Neural cell (in vitro differentiated cells): ENCODE results near the gene ROPN1B.
"Not testable (repeated sequence)": the region's sequence is repeated elsewhere in the genome, so short reads cannot be mapped to it uniquely, and the experiment has no call there.

Experiments used
- POLR2AphosphoS5 ChIP-seq: IDR thresholded peaks from 2 replicates; pipeline ENCODE4 v1.6.1; 2012
- TF ChIP-seq, protein P1 (sequence below): fragments of 450-650 bp; IDR thresholded peaks from 2 replicates; pipeline ENCODE4 v1.5.1; 2014; ENCODE audit warnings: antibody characterized with exemption, mild to moderate bottlenecking, moderate library complexity; ENCODE audit not compliant: poor library complexity, severe bottlenecking

DNA sequence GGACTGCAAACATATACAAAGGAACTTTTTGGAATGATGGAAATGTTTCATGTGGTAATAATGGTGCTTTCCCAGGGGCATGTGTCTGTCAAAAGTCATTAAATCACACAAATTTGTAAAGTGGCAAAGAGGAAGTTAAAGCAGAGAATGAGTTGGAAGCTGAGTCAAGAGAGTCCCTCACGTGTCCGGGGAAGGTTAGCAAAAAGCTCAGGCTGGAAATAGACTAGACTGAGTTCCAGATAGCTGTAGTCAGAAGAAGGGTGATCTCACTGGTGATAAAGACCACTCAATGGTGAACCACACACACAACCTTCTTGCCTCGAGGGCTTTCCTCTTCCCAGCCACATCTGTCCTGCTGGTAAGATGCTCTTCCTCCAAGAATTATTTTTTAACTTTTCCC lies 20.1 kb upstream of the ROPN1B start:
- TF ChIP-seq, protein P1, sequence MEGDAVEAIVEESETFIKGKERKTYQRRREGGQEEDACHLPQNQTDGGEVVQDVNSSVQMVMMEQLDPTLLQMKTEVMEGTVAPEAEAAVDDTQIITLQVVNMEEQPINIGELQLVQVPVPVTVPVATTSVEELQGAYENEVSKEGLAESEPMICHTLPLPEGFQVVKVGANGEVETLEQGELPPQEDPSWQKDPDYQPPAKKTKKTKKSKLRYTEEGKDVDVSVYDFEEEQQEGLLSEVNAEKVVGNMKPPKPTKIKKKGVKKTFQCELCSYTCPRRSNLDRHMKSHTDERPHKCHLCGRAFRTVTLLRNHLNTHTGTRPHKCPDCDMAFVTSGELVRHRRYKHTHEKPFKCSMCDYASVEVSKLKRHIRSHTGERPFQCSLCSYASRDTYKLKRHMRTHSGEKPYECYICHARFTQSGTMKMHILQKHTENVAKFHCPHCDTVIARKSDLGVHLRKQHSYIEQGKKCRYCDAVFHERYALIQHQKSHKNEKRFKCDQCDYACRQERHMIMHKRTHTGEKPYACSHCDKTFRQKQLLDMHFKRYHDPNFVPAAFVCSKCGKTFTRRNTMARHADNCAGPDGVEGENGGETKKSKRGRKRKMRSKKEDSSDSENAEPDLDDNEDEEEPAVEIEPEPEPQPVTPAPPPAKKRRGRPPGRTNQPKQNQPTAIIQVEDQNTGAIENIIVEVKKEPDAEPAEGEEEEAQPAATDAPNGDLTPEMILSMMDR: not testable (repeated sequence)
- not testable (repeated sequence) for TF ChIP-seq POLR2AphosphoS5
